ENCODE measurements around the gene TRAP1.

TRAP1 gene

GRCh38 chr16:3751878-3752277 is 34.6 kb upstream of the TRAP1 start:
- in situ Hi-C loops (cut with HindIII; ENCODE audit: low sequenced_read_pairs), result no loop called here
- no peak for DNase-seq (ENCODE audit: low read depth)
- TF ChIP-seq CTCF (IDR thresholded peaks at IDR 0.05; ENCODE audit: low read depth, low read length, missing control alignments), result no peak
- no peak overlapping the region for H3K4me3 ChIP-seq (ENCODE audit: low read depth, low read length)

GRCh38 chr16:3748307-3748706 is 31.0 kb upstream of the TRAP1 start:
- no peak for TF ChIP-seq CTCF (IDR thresholded peaks at IDR 0.05; ENCODE audit: low read depth, low read length, missing control alignments)
- no peak for DNase-seq (ENCODE audit: low read depth)
- no peak overlapping the region for H3K4me3 ChIP-seq (ENCODE audit: low read depth, low read length)
- in situ Hi-C loops (cut with HindIII; ENCODE audit: low sequenced_read_pairs), result no loop called here

GRCh38 chr16:3745751-3746355 is 28.5 kb upstream of the TRAP1 start:
- no peak for TF ChIP-seq CTCF (IDR thresholded peaks at IDR 0.05; ENCODE audit: low read depth, low read length, missing control alignments)
- peak; percentile 84 for DNase-seq (ENCODE audit: low read depth)

GRCh38 chr16:3744018-3744417 is 26.7 kb upstream of the TRAP1 start:
- H3K4me3 ChIP-seq (ENCODE audit: low read depth, low read length), result no peak overlapping the region
- no peak for DNase-seq (ENCODE audit: low read depth)
- no peak for TF ChIP-seq CTCF (IDR thresholded peaks at IDR 0.05; ENCODE audit: low read depth, low read length, missing control alignments)
- in situ Hi-C loops (cut with HindIII; ENCODE audit: low sequenced_read_pairs), result no loop called here

More at GRCh38 chr16:3745751-3746355, 28.5 kb upstream of the TRAP1 start:
- H3K4me3 ChIP-seq (ENCODE audit: low read depth, low read length), result no peak overlapping the region
- in situ Hi-C loops (cut with HindIII; ENCODE audit: low sequenced_read_pairs), result no loop called here

GRCh38 chr16:3740934-3741333 is 23.6 kb upstream of the TRAP1 start:
- H3K4me3 ChIP-seq (ENCODE audit: low read depth, low read length), result no peak overlapping the region
- in situ Hi-C loops (cut with HindIII; ENCODE audit: low sequenced_read_pairs), result no loop called here
- no peak for TF ChIP-seq CTCF (IDR thresholded peaks at IDR 0.05; ENCODE audit: low read depth, low read length, missing control alignments)
- DNase-seq (ENCODE audit: low read depth), result no peak

GRCh38 chr16:3740186-3740585 is 22.9 kb upstream of the TRAP1 start:
- TF ChIP-seq CTCF (IDR thresholded peaks at IDR 0.05; ENCODE audit: low read depth, low read length, missing control alignments), result no peak
- in situ Hi-C loops (cut with HindIII; ENCODE audit: low sequenced_read_pairs), result no loop called here
- DNase-seq (ENCODE audit: low read depth), result no peak
- no peak overlapping the region for H3K4me3 ChIP-seq (ENCODE audit: low read depth, low read length)

All from astrocyte of the cerebellum (primary cell).